Mucosa of descending colon (tissue), 3 donors: ENCODE measurements around the gene BHLHE23. TPM values are rescaled to one million over a fixed set of nuclear protein-coding genes. Genes with fewer than 3 reads are reported as not detected.

Experiments used
- ATAC-seq: fragments of 200-7000 bp; cut with Tn5 transposase; one replicate; pipeline ENCODE4 v1.9.1; 2020; ENCODE audit warnings: mild to moderate bottlenecking, moderate library complexity
- DNase-seq, 3 donors: peaks; one replicate each; pipeline ENCODE4 v3.0.0-alpha.2; 2020
- H3K36me3 ChIP-seq: fragments of 200-600 bp; one replicate; pipeline ENCODE4 v1.8.0; 2021; ENCODE audit warnings: low read depth, mild to moderate bottlenecking
- H3K4me1 ChIP-seq: fragments of 200-600 bp; one replicate; pipeline ENCODE4 v1.8.0; 2021; ENCODE audit warnings: low read depth, mild to moderate bottlenecking
- H3K4me3 ChIP-seq: fragments of 200-600 bp; one replicate; pipeline ENCODE4 v1.8.0; 2021; ENCODE audit warnings: mild to moderate bottlenecking
- H3K9me3 ChIP-seq: fragments of 200-600 bp; one replicate; pipeline ENCODE4 v1.8.0; 2021; ENCODE audit warnings: mild to moderate bottlenecking
- CTCF ChIP-seq: fragments of 200-600 bp; IDR thresholded peaks from one replicate; pipeline ENCODE4 v1.8.0; 2022; ENCODE audit warnings: antibody characterized with exemption, mild to moderate bottlenecking
- intact Hi-C, 2 donors: fragments of 100-400 bp; cut with DNase I in 1 of 2; cut with micrococcal nuclease in 1 of 2; formaldehyde crosslinking; loops; one replicate each; pipeline versions ENCODE4 v1.11.0 to v1.11.1; 2022; cut with DNase I, micrococcal nuclease
- total RNA-seq, 3 donors: library from RNA; stranded (reverse); fragmentation: NEBNext Ultra II Directional in 2 of 3; extraction: Animal tissue kit (Norgen Biotek cat#: 25700) in 2 of 3; gene quantifications; one replicate each; pipeline versions ENCODE4 v1.2.1 to v1.2.4, GENCODE V29; 2021 to 2023
- donor health status: DM: no; HTN: no; CAD: no; lungs with moderate emphysema.
- donor health status: DM: no; HTN: no; CAD: no.
- donor health status: DM: no; HTN: yes; CAD: no.

Gene BHLHE23
- total RNA-seq, 3 donors from 2014 or later, result not detected

- no peak for DNase-seq
- Histone ChIP-seq H3K9me3 (no peaks in the 10 kb centered on the region), H3K36me3 (no peaks in the 10 kb centered on the region), H3K4me1 (no peaks in the 10 kb centered on the region), H3K4me3 (no peak overlapping the region)
- no peak for TF ChIP-seq CTCF
- no peak for ATAC-seq
- intact Hi-C loops, result no loop called here
Observed at GRCh38 chr20:62987114-62987513, 19.6 kb downstream of the BHLHE23 start.

GRCh38 chr20:62986257-62986800 lies 20.4 kb downstream of the BHLHE23 start:
- no peaks in the 10 kb centered on the region for H3K36me3 ChIP-seq
- ATAC-seq (no peak), DNase-seq (no peak)
- no peaks in the 10 kb centered on the region for H3K4me1 ChIP-seq
- no peak for TF ChIP-seq CTCF
- H3K9me3 ChIP-seq, result no peaks in the 10 kb centered on the region
- intact Hi-C loops, result no loop called here
- no peak overlapping the region for H3K4me3 ChIP-seq

- TF ChIP-seq CTCF, result no peak
- Histone ChIP-seq H3K4me3 (no peak overlapping the region), H3K4me1 (no peaks in the 10 kb centered on the region), H3K36me3 (no peaks in the 10 kb centered on the region), H3K9me3 (no peaks in the 10 kb centered on the region)
- no peak for DNase-seq
- ATAC-seq, result no peak
- intact Hi-C loops, result no loop called here
Observed at GRCh38 chr20:62985444-62985778, 21.4 kb downstream of the BHLHE23 start.

- no peak for TF ChIP-seq CTCF
- DNase-seq (no peak), ATAC-seq (no peak)
- Histone ChIP-seq H3K4me1 (no peaks in the 10 kb centered on the region), H3K9me3 (no peaks in the 10 kb centered on the region), H3K36me3 (no peaks in the 10 kb centered on the region), H3K4me3 (no peak overlapping the region)
- intact Hi-C loops, result no loop called here
Observed at GRCh38 chr20:62984666-62985443, 21.9 kb downstream of the BHLHE23 start.

- intact Hi-C loops, result no loop called here
Observed at GRCh38 chr20:62983210-62983609, 23.6 kb downstream of the BHLHE23 start.

More at GRCh38 chr20:62983210-62983609, 23.6 kb downstream of the BHLHE23 start:
- Histone ChIP-seq H3K4me1 (no peaks in the 10 kb centered on the region), H3K36me3 (no peaks in the 10 kb centered on the region), H3K9me3 (no peaks in the 10 kb centered on the region), H3K4me3 (no peak overlapping the region)
- no peak for TF ChIP-seq CTCF
- ATAC-seq (no peak), DNase-seq (no peak)
